PC-3 (cell line): ENCODE results near the gene NFIX. TPM values are rescaled to one million over a fixed set of nuclear protein-coding genes. Genes with fewer than 3 reads are reported as not detected.

ENCODE experiments used
- ATAC-seq: fragments of 200-7000 bp; cut with Tn5 transposase; 2 replicates; pipeline ENCODE4 v1.9.1; 2020; ENCODE audit warnings: mild to moderate bottlenecking, moderate library complexity
- BruUV-seq: library from RNA; stranded (reverse); fragments of 400-500 nt; replicated peaks from 2 replicates; lab custom pipeline; 2021; lab: Mats Ljungman, UMichigan
- CTCF ChIA-PET: fragments of 300-600 bp; sonication (Branson Sonifier 250); formaldehyde crosslinking; loops from one replicate; lab custom pipeline; 2022; ENCODE audit warnings: antibody characterized with exemption; lab: Charles Lee
- POLR2A ChIA-PET: fragments of 300-600 bp; sonication (Branson Sonifier 250); formaldehyde crosslinking; loops from one replicate; lab custom pipeline; 2022; ENCODE audit warnings: antibody characterized with exemption; ENCODE audit not compliant: unreplicated experiment; lab: Charles Lee
- DNase-seq: peaks from one replicate; pipeline ENCODE4 v3.0.0-alpha.2; 2015
- H2AFZ ChIP-seq: fragments of 300-600 bp; sonication (generic); 2 replicates; pipeline ENCODE4 v1.6.0; 2016; ENCODE audit warnings: antibody characterized with exemption, low read length
- H3F3A ChIP-seq: fragments of 300-600 bp; sonication (generic); one replicate; pipeline ENCODE4 v1.6.0; 2017; ENCODE audit warnings: antibody characterized with exemption, low read length, control low read depth, mild to moderate bottlenecking; ENCODE audit not compliant: unreplicated experiment
- H3K27ac ChIP-seq: fragments of 300-600 bp; sonication (generic); 2 replicates; pipeline ENCODE4 v1.5.1; 2016; ENCODE audit warnings: mild to moderate bottlenecking, low read length
- H3K27me3 ChIP-seq: fragments of 300-600 bp; sonication (generic); 2 replicates; pipeline ENCODE4 v1.6.1; 2016; ENCODE audit warnings: low read length, mixed read lengths
- H3K36me3 ChIP-seq: fragments of 300-600 bp; sonication (generic); 2 replicates; pipeline ENCODE4 v1.6.1; 2016; ENCODE audit warnings: low read depth, mixed run types, low read length, mixed read lengths
- H3K4me1 ChIP-seq: fragments of 300-600 bp; sonication (generic); 2 replicates; pipeline ENCODE4 v1.5.1; 2016; ENCODE audit warnings: low read length; ENCODE audit not compliant: insufficient read depth
- H3K4me2 ChIP-seq: fragments of 300-600 bp; sonication (generic); 2 replicates; pipeline ENCODE4 v1.6.0; 2016; ENCODE audit warnings: low read length
- H3K4me3 ChIP-seq: fragments of 300-600 bp; sonication (generic); 2 replicates; pipeline ENCODE4 v1.5.1; 2016; ENCODE audit warnings: mild to moderate bottlenecking, low read length, mixed read lengths
- H3K79me2 ChIP-seq: fragments of 300-600 bp; sonication (generic); 2 replicates; pipeline ENCODE4 v1.6.1; 2017; ENCODE audit warnings: low read length, mixed read lengths
- H3K9ac ChIP-seq: fragments of 300-600 bp; sonication (generic); 2 replicates; pipeline ENCODE4 v1.6.0; 2016; ENCODE audit warnings: mild to moderate bottlenecking, low read length
- H3K9me2 ChIP-seq: fragments of 300-600 bp; sonication (generic); replicated peaks from 2 replicates; pipeline ENCODE4 v1.6.1; 2016; ENCODE audit warnings: mixed run types, low read length, mixed read lengths
- H3K9me3 ChIP-seq: fragments of 300-600 bp; sonication (generic); 2 replicates; pipeline ENCODE4 v1.6.1; 2016; ENCODE audit warnings: low read length, mixed read lengths
- H4K20me1 ChIP-seq: fragments of 300-600 bp; sonication (generic); 2 replicates; pipeline ENCODE4 v1.6.1; 2016; ENCODE audit warnings: low read length, mixed read lengths
- EZH2 ChIP-seq: fragments of 300-600 bp; sonication (generic); IDR thresholded peaks from one replicate; pipeline ENCODE4 v1.6.1; 2017; ENCODE audit warnings: antibody characterized with exemption, mild to moderate bottlenecking, low read length; ENCODE audit not compliant: unreplicated experiment
- EZH2phosphoT487 ChIP-seq: fragments of 300-600 bp; sonication (generic); IDR thresholded peaks from 2 replicates; pipeline ENCODE4 v1.6.1; 2018; ENCODE audit warnings: mild to moderate bottlenecking, antibody characterized with exemption, low read length, borderline replicate concordance
- intact Hi-C: fragments of 100-400 bp; cut with micrococcal nuclease; formaldehyde crosslinking; loops from 2 replicates; pipeline ENCODE4 v1.9.0; 2023
- total RNA-seq: library from RNA; depleted of rRNA; stranded (reverse); fragments of >200 nt; gene quantifications from 2 replicates; pipeline ENCODE4 v1.2.3, GENCODE V29; 2014
- TF ChIP-seq, protein P1 (sequence below): fragments of 300-600 bp; sonication (generic); conservative IDR thresholded peaks from 2 replicates; pipeline ENCODE4 v1.5.1; 2017; ENCODE audit warnings: antibody characterized with exemption, low read depth, mild to moderate bottlenecking, low read length

Gene NFIX
- total RNA-seq, 1 experiment from 2014 or later: 43.3 TPM

DNA sequence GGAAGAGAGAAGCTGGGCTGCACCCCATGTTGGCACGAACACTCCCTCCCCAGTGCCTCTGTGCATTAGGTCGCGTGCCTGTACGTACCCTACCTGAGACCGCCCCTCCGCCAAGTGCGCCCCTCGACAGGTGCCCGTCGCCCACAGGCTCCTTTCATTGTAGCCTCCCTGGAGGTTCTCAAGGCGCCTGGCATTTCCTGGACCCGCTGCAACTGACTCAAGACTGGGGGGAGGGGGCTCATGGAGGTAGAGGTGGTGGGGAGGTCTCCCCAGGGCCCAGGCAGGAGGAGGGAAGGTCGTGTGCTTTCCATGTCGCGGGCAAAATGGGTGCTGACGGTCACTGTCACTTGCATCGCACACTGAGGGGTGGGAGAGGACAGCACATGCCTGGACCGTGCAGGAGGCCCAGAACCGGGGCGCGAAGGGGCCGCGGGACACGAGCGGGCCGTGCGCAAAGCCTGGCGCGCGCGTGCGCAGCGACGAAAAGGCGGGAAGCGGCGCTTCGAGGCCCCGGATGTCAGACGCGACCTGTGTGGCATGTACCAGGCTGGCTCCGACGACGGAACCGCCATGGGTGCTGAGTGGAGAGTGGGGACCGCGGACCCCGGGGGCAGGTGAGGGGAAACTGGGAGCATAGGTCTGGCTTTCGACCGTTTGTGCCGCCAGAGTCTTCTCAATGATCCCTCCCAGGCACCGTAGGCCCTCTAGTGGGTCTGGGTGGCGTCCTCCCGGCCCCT, 16.5 kb downstream of the NFIX start:
- intact Hi-C loops: no loop called here
- Histone ChIP-seq H3K9me3 (no peaks in the 10 kb centered on the region), H3K9me2 (no peaks in the 10 kb centered on the region), H3K36me3 (0 out of 2 replicates have a peak, but pooled peaks cover 4% of the 10 kb centered on the region), H3K27me3 (no peaks in the 10 kb centered on the region), H3K79me2 (peaks cover 80% of the 10 kb centered on the region), H3K4me1 (peaks cover 36% of the 10 kb centered on the region), H3K4me3 (no peak overlapping the region), H3F3A (no peaks in the 10 kb centered on the region), H3K9ac (no peak overlapping the region), H2AFZ (no peak overlapping the region), H4K20me1 (no peaks in the 10 kb centered on the region), H3K27ac (no peak overlapping the region), H3K4me2 (no peak overlapping the region)
- ChIA-PET POLR2A (no interaction called here), CTCF (interaction anchor here (0.5 to 0.6 kb wide), 3 partner anchors 44 to 234 kb away, joined by 3 read pairs; no protein-coding TSS in a partner anchor)
- no peak for TF ChIP-seq EZH2
- no peak for TF ChIP-seq EZH2phosphoT487
- TF ChIP-seq, protein P1, sequence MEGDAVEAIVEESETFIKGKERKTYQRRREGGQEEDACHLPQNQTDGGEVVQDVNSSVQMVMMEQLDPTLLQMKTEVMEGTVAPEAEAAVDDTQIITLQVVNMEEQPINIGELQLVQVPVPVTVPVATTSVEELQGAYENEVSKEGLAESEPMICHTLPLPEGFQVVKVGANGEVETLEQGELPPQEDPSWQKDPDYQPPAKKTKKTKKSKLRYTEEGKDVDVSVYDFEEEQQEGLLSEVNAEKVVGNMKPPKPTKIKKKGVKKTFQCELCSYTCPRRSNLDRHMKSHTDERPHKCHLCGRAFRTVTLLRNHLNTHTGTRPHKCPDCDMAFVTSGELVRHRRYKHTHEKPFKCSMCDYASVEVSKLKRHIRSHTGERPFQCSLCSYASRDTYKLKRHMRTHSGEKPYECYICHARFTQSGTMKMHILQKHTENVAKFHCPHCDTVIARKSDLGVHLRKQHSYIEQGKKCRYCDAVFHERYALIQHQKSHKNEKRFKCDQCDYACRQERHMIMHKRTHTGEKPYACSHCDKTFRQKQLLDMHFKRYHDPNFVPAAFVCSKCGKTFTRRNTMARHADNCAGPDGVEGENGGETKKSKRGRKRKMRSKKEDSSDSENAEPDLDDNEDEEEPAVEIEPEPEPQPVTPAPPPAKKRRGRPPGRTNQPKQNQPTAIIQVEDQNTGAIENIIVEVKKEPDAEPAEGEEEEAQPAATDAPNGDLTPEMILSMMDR: no peak
- ATAC-seq (no peak), DNase-seq (no peak)
- no TSS peak for BruUV-seq

DNA sequence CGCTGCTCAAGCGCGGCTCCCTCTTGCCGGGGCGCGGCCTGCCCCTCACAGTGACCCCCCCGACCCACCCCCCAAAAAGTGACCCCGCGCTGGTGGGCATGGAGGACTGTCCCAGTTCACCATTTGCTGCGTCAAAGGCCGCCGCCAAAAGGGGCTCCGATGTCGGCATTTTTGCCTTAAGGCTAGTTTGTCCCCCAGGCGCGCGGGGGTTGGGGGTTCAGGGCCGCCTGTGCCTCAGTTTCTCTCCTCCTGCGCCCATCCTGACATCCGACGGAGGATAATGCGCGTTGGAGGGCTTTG, 17.1 kb downstream of the NFIX start:
- ChIA-PET POLR2A (no interaction called here), CTCF (no interaction called here)
- ATAC-seq: no peak
- Histone ChIP-seq H3K79me2 (peaks cover 80% of the 10 kb centered on the region), H2AFZ (peak overlapping the region; percentile 85), H3K4me1 (peaks cover 42% of the 10 kb centered on the region), H3K9me3 (no peaks in the 10 kb centered on the region), H3K9me2 (no peaks in the 10 kb centered on the region), H4K20me1 (no peaks in the 10 kb centered on the region), H3K36me3 (0 out of 2 replicates have a peak, but pooled peaks cover 4% of the 10 kb centered on the region), H3K27me3 (no peaks in the 10 kb centered on the region), H3K9ac (peak overlapping the region; percentile 86), H3K4me3 (peak overlapping the region; percentile 75), H3K27ac (peak overlapping the region; percentile 81), H3K4me2 (peak overlapping the region; percentile 92), H3F3A (no peaks in the 10 kb centered on the region)
- DNase-seq: no peak
- intact Hi-C loops: no loop called here
- BruUV-seq: no TSS peak
- TF ChIP-seq EZH2: no peak
- TF ChIP-seq EZH2phosphoT487: no peak
- TF ChIP-seq, protein P1: no peak
